Ishikawa (cell line): ENCODE data around the gene ARID2.

Experiments used
- CEBPB ChIP-seq: IDR thresholded peaks from 2 replicates; pipeline ENCODE4 v1.6.1; 2012
- CREB1 ChIP-seq: IDR thresholded peaks from 2 replicates; pipeline ENCODE4 v1.6.1; 2012; ENCODE audit warnings: low read depth
- EGR1 ChIP-seq: IDR thresholded peaks from 2 replicates; pipeline ENCODE4 v1.6.1; 2012
- EP300 ChIP-seq: IDR thresholded peaks from 2 replicates; pipeline ENCODE4 v1.6.1; 2012; ENCODE audit warnings: borderline replicate concordance
- FOXM1 ChIP-seq: IDR thresholded peaks from 2 replicates; pipeline ENCODE4 v1.6.1; 2012; ENCODE audit warnings: low read depth, borderline replicate concordance
- MAX ChIP-seq: IDR thresholded peaks from 2 replicates; pipeline ENCODE4 v1.6.1; 2012
- NFIC ChIP-seq: IDR thresholded peaks from 2 replicates; pipeline ENCODE4 v1.6.1; 2012
- RAD21 ChIP-seq: IDR thresholded peaks from 2 replicates; pipeline ENCODE4 v1.6.1; 2012; ENCODE audit warnings: low read depth
- REST ChIP-seq: IDR thresholded peaks from 2 replicates; pipeline ENCODE4 v1.6.1; 2012; ENCODE audit warnings: low read depth, mild to moderate bottlenecking
- TAF1 ChIP-seq: IDR thresholded peaks from 2 replicates; pipeline ENCODE4 v1.6.1; 2012; ENCODE audit warnings: low read depth, mild to moderate bottlenecking
- TCF12 ChIP-seq: IDR thresholded peaks from 2 replicates; pipeline ENCODE4 v1.6.1; 2012; ENCODE audit warnings: low read depth
- TEAD4 ChIP-seq: IDR thresholded peaks from 2 replicates; pipeline ENCODE4 v1.6.1; 2012
- USF1 ChIP-seq: IDR thresholded peaks from 2 replicates; pipeline ENCODE4 v1.6.1; 2012
- YY1 ChIP-seq: IDR thresholded peaks from 2 replicates; pipeline ENCODE4 v1.6.1; 2012; ENCODE audit warnings: low read depth
- ZBTB7A ChIP-seq: IDR thresholded peaks from 2 replicates; pipeline ENCODE4 v1.6.1; 2012; ENCODE audit warnings: low read depth

The ARID2 gene

GRCh38 chr12:45774508-45775162 lies 45.1 kb downstream of the ARID2 start:
- TF ChIP-seq TEAD4 (no peak), REST (no peak), RAD21 (no peak)

- TF ChIP-seq USF1 (no peak), CREB1 (no peak), FOXM1 (no peak), TEAD4 (no peak), REST (no peak), TAF1 (no peak), MAX (no peak), TCF12 (no peak), EP300 (no peak), EGR1 (no peak), YY1 (no peak), RAD21 (no peak), CEBPB (no peak), NFIC (no peak), ZBTB7A (no peak)
Measured at GRCh38 chr12:45775465-45775864, 46.0 kb downstream of the ARID2 start.

- TF ChIP-seq EGR1 (no peak), NFIC (no peak), EP300 (no peak), MAX (no peak), FOXM1 (no peak), TEAD4 (no peak), ZBTB7A (no peak), RAD21 (no peak), CEBPB (no peak), TAF1 (no peak), CREB1 (no peak), USF1 (no peak), REST (no peak), TCF12 (no peak), YY1 (no peak)
Measured at GRCh38 chr12:45775964-45776363, 46.5 kb downstream of the ARID2 start.

GRCh38 chr12:45779936-45780335 lies 50.4 kb downstream of the ARID2 start:
- TF ChIP-seq USF1 = no peak
- TF ChIP-seq CEBPB = no peak
- TF ChIP-seq TCF12 = no peak
- TF ChIP-seq YY1 = no peak
- no peak for TF ChIP-seq MAX
- no peak for TF ChIP-seq ZBTB7A
- no peak for TF ChIP-seq RAD21
- no peak for TF ChIP-seq NFIC
- TF ChIP-seq TEAD4 = no peak
- no peak for TF ChIP-seq EP300
- no peak for TF ChIP-seq TAF1
- TF ChIP-seq FOXM1 = no peak
- no peak for TF ChIP-seq REST
- no peak for TF ChIP-seq EGR1
- TF ChIP-seq CREB1 = no peak
